Thyroid gland (tissue), 4 donors: Measurements from ENCODE around the gene GALNT1.

Source experiments
- POLR2A ChIP-seq, 2 donors: fragments of 450-650 bp; IDR thresholded peaks; one replicate each; pipeline ENCODE4 v1.6.1; 2017; ENCODE audit warnings: antibody characterized with exemption in 2 of 2, mild to moderate bottlenecking in 2 of 2, moderate library complexity in 1 of 2
- TF ChIP-seq, protein P1 (sequence below), 6 experiments: fragments of 200-600 bp in 3 of 6; fragments of 450-650 bp in 3 of 6; sonication (generic) in 3 of 6; IDR thresholded peaks; one replicate each; pipeline ENCODE4 v1.5.1; 2016 to 2019; ENCODE audit warnings: antibody characterized with exemption in 6 of 6, mild to moderate bottlenecking in 2 of 6, inconsistent platforms in 1 of 6, moderate library complexity in 1 of 6

DNA sequence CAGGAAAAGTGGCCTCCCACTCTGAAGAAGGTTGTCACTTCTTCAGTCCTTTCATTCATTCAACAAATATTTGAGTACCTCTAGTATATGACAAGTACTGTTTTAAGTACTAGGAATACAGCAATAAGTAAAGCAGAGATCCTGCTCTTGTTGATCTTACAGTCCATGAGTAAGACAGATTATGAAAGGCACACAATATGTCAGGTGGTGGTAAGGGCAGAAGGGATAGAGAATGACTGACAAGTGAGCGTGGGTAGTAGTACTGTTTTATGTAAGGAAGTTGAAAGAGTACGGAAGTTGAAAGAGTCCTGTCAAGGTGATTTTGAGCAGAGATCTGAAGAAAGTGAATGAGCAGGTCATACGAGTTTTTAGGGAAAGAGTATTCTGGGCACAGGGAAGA is 111.3 kb downstream of the GALNT1 start:
- TF ChIP-seq, protein P1, sequence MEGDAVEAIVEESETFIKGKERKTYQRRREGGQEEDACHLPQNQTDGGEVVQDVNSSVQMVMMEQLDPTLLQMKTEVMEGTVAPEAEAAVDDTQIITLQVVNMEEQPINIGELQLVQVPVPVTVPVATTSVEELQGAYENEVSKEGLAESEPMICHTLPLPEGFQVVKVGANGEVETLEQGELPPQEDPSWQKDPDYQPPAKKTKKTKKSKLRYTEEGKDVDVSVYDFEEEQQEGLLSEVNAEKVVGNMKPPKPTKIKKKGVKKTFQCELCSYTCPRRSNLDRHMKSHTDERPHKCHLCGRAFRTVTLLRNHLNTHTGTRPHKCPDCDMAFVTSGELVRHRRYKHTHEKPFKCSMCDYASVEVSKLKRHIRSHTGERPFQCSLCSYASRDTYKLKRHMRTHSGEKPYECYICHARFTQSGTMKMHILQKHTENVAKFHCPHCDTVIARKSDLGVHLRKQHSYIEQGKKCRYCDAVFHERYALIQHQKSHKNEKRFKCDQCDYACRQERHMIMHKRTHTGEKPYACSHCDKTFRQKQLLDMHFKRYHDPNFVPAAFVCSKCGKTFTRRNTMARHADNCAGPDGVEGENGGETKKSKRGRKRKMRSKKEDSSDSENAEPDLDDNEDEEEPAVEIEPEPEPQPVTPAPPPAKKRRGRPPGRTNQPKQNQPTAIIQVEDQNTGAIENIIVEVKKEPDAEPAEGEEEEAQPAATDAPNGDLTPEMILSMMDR (IDR thresholded peaks at IDR 0.05) = no peak
- TF ChIP-seq POLR2A (IDR thresholded peaks at IDR 0.05) = no peak
